Esophagus squamous epithelium (tissue), 4 donors: ENCODE data around the gene BRSK2.

Experiments used
- POLR2A ChIP-seq, 4 donors: fragments of 450-650 bp; IDR thresholded peaks; one replicate each; pipeline ENCODE4 v1.6.1; 2017; ENCODE audit warnings: antibody characterized with exemption in 4 of 4, mild to moderate bottlenecking in 4 of 4, moderate library complexity in 3 of 4
- TF ChIP-seq, protein P1 (sequence below), 6 experiments: fragments of 450-650 bp in 4 of 6; fragments of 200-600 bp in 2 of 6; sonication (generic) in 2 of 6; IDR thresholded peaks; one replicate each; pipeline ENCODE4 v1.5.1; 2016 to 2019; ENCODE audit warnings: antibody characterized with exemption in 6 of 6, mild to moderate bottlenecking in 4 of 6, moderate library complexity in 4 of 6

DNA sequence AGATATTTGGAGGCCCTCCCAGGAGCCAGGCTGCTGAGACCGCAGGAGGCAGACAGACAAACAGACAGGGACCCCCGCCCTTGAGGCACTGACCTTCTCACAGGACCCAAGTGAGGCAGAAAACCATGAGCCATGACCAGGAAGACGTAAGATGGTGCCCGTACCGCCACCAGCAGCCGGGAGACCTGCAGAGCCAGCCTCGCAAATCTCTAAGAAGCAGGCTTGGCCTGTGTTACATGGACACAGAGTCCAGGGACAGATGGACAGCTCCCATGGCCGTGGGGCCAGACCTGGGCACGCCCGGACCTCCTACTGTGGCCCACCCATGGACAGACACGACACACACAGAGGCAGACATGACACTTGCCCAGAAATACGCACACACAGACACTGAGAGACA, 49.6 kb upstream of the BRSK2 start:
- TF ChIP-seq, protein P1, sequence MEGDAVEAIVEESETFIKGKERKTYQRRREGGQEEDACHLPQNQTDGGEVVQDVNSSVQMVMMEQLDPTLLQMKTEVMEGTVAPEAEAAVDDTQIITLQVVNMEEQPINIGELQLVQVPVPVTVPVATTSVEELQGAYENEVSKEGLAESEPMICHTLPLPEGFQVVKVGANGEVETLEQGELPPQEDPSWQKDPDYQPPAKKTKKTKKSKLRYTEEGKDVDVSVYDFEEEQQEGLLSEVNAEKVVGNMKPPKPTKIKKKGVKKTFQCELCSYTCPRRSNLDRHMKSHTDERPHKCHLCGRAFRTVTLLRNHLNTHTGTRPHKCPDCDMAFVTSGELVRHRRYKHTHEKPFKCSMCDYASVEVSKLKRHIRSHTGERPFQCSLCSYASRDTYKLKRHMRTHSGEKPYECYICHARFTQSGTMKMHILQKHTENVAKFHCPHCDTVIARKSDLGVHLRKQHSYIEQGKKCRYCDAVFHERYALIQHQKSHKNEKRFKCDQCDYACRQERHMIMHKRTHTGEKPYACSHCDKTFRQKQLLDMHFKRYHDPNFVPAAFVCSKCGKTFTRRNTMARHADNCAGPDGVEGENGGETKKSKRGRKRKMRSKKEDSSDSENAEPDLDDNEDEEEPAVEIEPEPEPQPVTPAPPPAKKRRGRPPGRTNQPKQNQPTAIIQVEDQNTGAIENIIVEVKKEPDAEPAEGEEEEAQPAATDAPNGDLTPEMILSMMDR (IDR thresholded peaks at IDR 0.05) = no peak
- no peak for TF ChIP-seq POLR2A (IDR thresholded peaks at IDR 0.05)
